ENCODE data around the gene TBC1D22A.

DNA sequence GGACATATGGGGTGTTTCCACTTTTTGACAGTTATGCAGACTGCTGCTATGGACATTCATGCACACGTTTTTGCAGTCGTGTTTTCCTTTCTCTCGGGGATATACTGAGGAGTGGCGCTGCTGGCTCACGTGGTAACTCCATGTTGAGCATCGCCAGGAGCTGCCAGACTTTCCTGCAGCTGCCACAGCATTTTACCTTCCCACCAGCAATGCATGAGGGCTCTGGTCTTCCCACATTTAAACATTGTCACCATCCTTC is 95.4 kb downstream of the TBC1D22A start:
- TF ChIP-seq, protein P1, sequence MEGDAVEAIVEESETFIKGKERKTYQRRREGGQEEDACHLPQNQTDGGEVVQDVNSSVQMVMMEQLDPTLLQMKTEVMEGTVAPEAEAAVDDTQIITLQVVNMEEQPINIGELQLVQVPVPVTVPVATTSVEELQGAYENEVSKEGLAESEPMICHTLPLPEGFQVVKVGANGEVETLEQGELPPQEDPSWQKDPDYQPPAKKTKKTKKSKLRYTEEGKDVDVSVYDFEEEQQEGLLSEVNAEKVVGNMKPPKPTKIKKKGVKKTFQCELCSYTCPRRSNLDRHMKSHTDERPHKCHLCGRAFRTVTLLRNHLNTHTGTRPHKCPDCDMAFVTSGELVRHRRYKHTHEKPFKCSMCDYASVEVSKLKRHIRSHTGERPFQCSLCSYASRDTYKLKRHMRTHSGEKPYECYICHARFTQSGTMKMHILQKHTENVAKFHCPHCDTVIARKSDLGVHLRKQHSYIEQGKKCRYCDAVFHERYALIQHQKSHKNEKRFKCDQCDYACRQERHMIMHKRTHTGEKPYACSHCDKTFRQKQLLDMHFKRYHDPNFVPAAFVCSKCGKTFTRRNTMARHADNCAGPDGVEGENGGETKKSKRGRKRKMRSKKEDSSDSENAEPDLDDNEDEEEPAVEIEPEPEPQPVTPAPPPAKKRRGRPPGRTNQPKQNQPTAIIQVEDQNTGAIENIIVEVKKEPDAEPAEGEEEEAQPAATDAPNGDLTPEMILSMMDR (IDR thresholded peaks at IDR 0.05; ENCODE audit: low read depth, low read length, missing input control) = no peak
- no peak for TF ChIP-seq GABPA (IDR thresholded peaks at IDR 0.05 in 1 of 2, conservative IDR thresholded peaks at IDR 0.05 in 1 of 2)
- TF ChIP-seq, protein P2, sequence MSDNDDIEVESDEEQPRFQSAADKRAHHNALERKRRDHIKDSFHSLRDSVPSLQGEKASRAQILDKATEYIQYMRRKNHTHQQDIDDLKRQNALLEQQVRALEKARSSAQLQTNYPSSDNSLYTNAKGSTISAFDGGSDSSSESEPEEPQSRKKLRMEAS (IDR thresholded peaks at IDR 0.05) = no peak
- no peak for TF ChIP-seq RAD21 (IDR thresholded peaks at IDR 0.05)
- TF ChIP-seq YY1 (IDR thresholded peaks at IDR 0.05) = no peak
